ENCODE results near the gene P2RY11.

Gene P2RY11

GRCh38 chr19:10111405-10111811 is at the start of gene P2RY11:
TSS of gene P2RY11 (plus strand) at chr19:10111693. CDS start at chr19:10111722, 29 bp downstream.
- no peak for DNase-seq (ENCODE audit: low read depth)

- DNase-seq (ENCODE audit: low read depth) = peak; percentile 21
These were observed 49.7 kb upstream of the P2RY11 start for GRCh38 chr19:10061717-10062310.

GRCh38 chr19:10068205-10068604 is 43.3 kb upstream of the P2RY11 start:
- no peak for DNase-seq (ENCODE audit: low read depth)

- peak; percentile 26 for DNase-seq (ENCODE audit: low read depth)
These were observed 42.4 kb upstream of the P2RY11 start for GRCh38 chr19:10069046-10069445.

GRCh38 chr19:10070730-10071446 is 40.6 kb upstream of the P2RY11 start:
- no peak for DNase-seq (ENCODE audit: low read depth)

GRCh38 chr19:10074153-10074552 is 37.3 kb upstream of the P2RY11 start:
- peak; percentile 60 for DNase-seq (ENCODE audit: low read depth)

GRCh38 chr19:10076535-10076934 is 35.0 kb upstream of the P2RY11 start:
- DNase-seq (ENCODE audit: low read depth) = no peak

- DNase-seq (ENCODE audit: low read depth) = no peak
These were observed 33.2 kb upstream of the P2RY11 start for GRCh38 chr19:10078329-10078728.

- DNase-seq (ENCODE audit: low read depth) = no peak
These were observed 32.5 kb upstream of the P2RY11 start for GRCh38 chr19:10079031-10079453.

GRCh38 chr19:10083911-10084310 is 27.6 kb upstream of the P2RY11 start:
- DNase-seq (ENCODE audit: low read depth) = no peak

- no peak for DNase-seq (ENCODE audit: low read depth)
These were observed 26.7 kb upstream of the P2RY11 start for GRCh38 chr19:10084803-10085202.

- DNase-seq (ENCODE audit: low read depth) = peak; percentile 77
These were observed 25.6 kb upstream of the P2RY11 start, which contains the start of gene SHFL for GRCh38 chr19:10085641-10086590. TSS of gene SHFL (plus strand) at chr19:10086317. CDS start at chr19:10086428, 111 bp downstream.

- no peak for DNase-seq (ENCODE audit: low read depth)
These were observed 24.8 kb upstream of the P2RY11 start for GRCh38 chr19:10086591-10087192.

- no peak for DNase-seq (ENCODE audit: low read depth)
These were observed 24.0 kb upstream of the P2RY11 start for GRCh38 chr19:10087296-10088061.

- no peak for DNase-seq (ENCODE audit: low read depth)
These were observed 22.4 kb upstream of the P2RY11 start for GRCh38 chr19:10088949-10089554.

GRCh38 chr19:10089801-10090375 is 21.6 kb upstream of the P2RY11 start:
- no peak for DNase-seq (ENCODE audit: low read depth)

- no peak for DNase-seq (ENCODE audit: low read depth)
These were observed 20.2 kb upstream of the P2RY11 start for GRCh38 chr19:10091370-10091687.

- DNase-seq (ENCODE audit: low read depth) = no peak
These were observed 19.4 kb upstream of the P2RY11 start for GRCh38 chr19:10091895-10092641.

- DNase-seq (ENCODE audit: low read depth) = no peak
These were observed 18.7 kb upstream of the P2RY11 start for GRCh38 chr19:10092648-10093294.

Data from ELR (cell line).